WTC11 (cell line): ENCODE results near the gene TRIM41. TPM values are rescaled to one million over a fixed set of nuclear protein-coding genes. Genes with fewer than 3 reads are reported as not detected.

Source experiments
- ATAC-seq: fragments of 200-7000 bp; cut with Tn5 transposase; 2 replicates; pipeline ENCODE4 v1.10.0; 2021; ENCODE audit warnings: mild to moderate bottlenecking, moderate library complexity
- CTCF ChIA-PET: fragments of 300-600 bp; sonication (Branson Sonifier 250); formaldehyde crosslinking; loops from one replicate; lab custom pipeline; 2021; ENCODE audit warnings: antibody characterized with exemption; lab: Charles Lee
- POLR2A ChIA-PET: fragments of 350-600 bp; sonication (Branson Sonifier 250); formaldehyde crosslinking; loops from one replicate; lab custom pipeline; 2021; ENCODE audit warnings: antibody characterized with exemption; lab: Charles Lee
- DNase-seq: peaks from one replicate; pipeline ENCODE4 v3.0.0; 2021; ENCODE audit warnings: low spot score
- H3K27ac Mint-ChIP-seq: 2 replicates; pipeline ENCODE4 v1.8.0; 2021; ENCODE audit warnings: mixed read lengths
- H3K27me3 Mint-ChIP-seq: 2 replicates; pipeline ENCODE4 v1.8.0; 2021; ENCODE audit warnings: low read depth, mild to moderate bottlenecking, moderate library complexity, mixed read lengths
- H3K36me3 Mint-ChIP-seq: 2 replicates; pipeline ENCODE4 v1.8.0; 2021; ENCODE audit warnings: mixed read lengths
- H3K4me1 Mint-ChIP-seq: 2 replicates; pipeline ENCODE4 v1.8.0; 2022; ENCODE audit warnings: mixed read lengths
- H3K4me3 Mint-ChIP-seq: 2 replicates; pipeline ENCODE4 v1.8.0; 2021; ENCODE audit warnings: mild to moderate bottlenecking, moderate library complexity, mixed read lengths
- H3K9me3 Mint-ChIP-seq: 2 replicates; pipeline ENCODE4 v1.8.0; 2021; ENCODE audit warnings: mixed read lengths
- AR ChIP-seq: fragments of 250-450 bp; sonication (Bioruptor Pico); IDR thresholded peaks from 2 replicates; pipeline ENCODE4 v1.9.0; 2021; ENCODE audit warnings: mild to moderate bottlenecking
- EMX1 ChIP-seq: fragments of 250-450 bp; sonication (Bioruptor Pico); IDR thresholded peaks from 2 replicates; pipeline ENCODE4 v1.8.0; 2021; ENCODE audit warnings: mild to moderate bottlenecking
- ERG ChIP-seq: fragments of 250-450 bp; sonication (Bioruptor Pico); IDR thresholded peaks from 2 replicates; pipeline ENCODE4 v1.8.0; 2021; ENCODE audit warnings: mild to moderate bottlenecking
- JUN ChIP-seq: sonication (generic); formaldehyde crosslinking; IDR thresholded peaks from 2 replicates; pipeline ENCODE4 v1.8.0; 2023; ENCODE audit warnings: mild to moderate bottlenecking, missing genetic modification reagents
- KAT7 ChIP-seq: sonication (generic); formaldehyde crosslinking; IDR thresholded peaks from 2 replicates; pipeline ENCODE4 v1.8.1; 2023; ENCODE audit warnings: missing genetic modification reagents, mild to moderate bottlenecking, borderline replicate concordance
- MAX ChIP-seq: sonication (generic); formaldehyde crosslinking; IDR thresholded peaks from 2 replicates; pipeline ENCODE4 v1.8.0; 2022; ENCODE audit warnings: mild to moderate bottlenecking, missing genetic modification reagents
- OVOL2 ChIP-seq: fragments of 250-450 bp; sonication (Bioruptor Pico); IDR thresholded peaks from 2 replicates; pipeline ENCODE4 v1.9.0; 2021; ENCODE audit warnings: mild to moderate bottlenecking, borderline replicate concordance
- TCF7 ChIP-seq: sonication (generic); formaldehyde crosslinking; IDR thresholded peaks from 2 replicates; pipeline ENCODE4 v1.8.0; 2022; ENCODE audit warnings: mild to moderate bottlenecking, low read depth, missing genetic modification reagents, moderate library complexity
- TP53 ChIP-seq: sonication (generic); formaldehyde crosslinking; IDR thresholded peaks from 2 replicates; pipeline ENCODE4 v1.8.1; 2023; ENCODE audit warnings: mild to moderate bottlenecking, missing genetic modification reagents
- ZBTB43 ChIP-seq: sonication (generic); formaldehyde crosslinking; IDR thresholded peaks from 2 replicates; pipeline ENCODE4 v1.8.1; 2023; ENCODE audit warnings: mild to moderate bottlenecking, missing genetic modification reagents
- ZNF263 ChIP-seq: sonication (generic); formaldehyde crosslinking; IDR thresholded peaks from 2 replicates; pipeline ENCODE4 v1.8.1; 2022; ENCODE audit warnings: low read depth, mild to moderate bottlenecking, moderate library complexity, missing genetic modification reagents
- ZNF416 ChIP-seq: fragments of 250-450 bp; sonication (Bioruptor Pico); IDR thresholded peaks from 2 replicates; pipeline ENCODE4 v1.9.0; 2021; ENCODE audit warnings: mild to moderate bottlenecking, inconsistent platforms
- ZNF425 ChIP-seq: fragments of 250-450 bp; sonication (Bioruptor Pico); conservative IDR thresholded peaks from 2 replicates; pipeline ENCODE4 v1.9.0; 2021; ENCODE audit warnings: mild to moderate bottlenecking
- ZNF671 ChIP-seq: fragments of 250-450 bp; sonication (Bioruptor Pico); IDR thresholded peaks from 2 replicates; pipeline ENCODE4 v1.8.0; 2021; ENCODE audit warnings: mild to moderate bottlenecking
- total RNA-seq: library from RNA; stranded (reverse); gene quantifications from 3 replicates; pipeline ENCODE4 v1.2.3, GENCODE V29; 2021

TRIM41 gene
- total RNA-seq, 1 experiment from 2014 or later, result 33.5 TPM

GRCh38 chr5:181235689-181236366, 12.7 kb downstream of the TRIM41 start (continued):
- TF ChIP-seq ZNF425 (CRISPR knock-in tag) (peak; percentile 73; the same call in 1 of the 2 replicates), ZNF263 (no peak), ZNF416 (CRISPR knock-in tag) (peak; percentile 84), JUN (no peak), TP53 (CRISPR knock-in tag) (no peak), ZBTB43 (no peak)
- TF ChIP-seq, all 79 proteins: peak for 11

- H3K9me3 Mint-ChIP-seq, result no peaks in the 10 kb centered on the region
- DNase-seq (no peak), ATAC-seq (no peak)
- POLR2A ChIA-PET, result interaction anchor here (1.0 kb wide), 1 partner anchor 81 kb away, joined by 3 read pairs; no protein-coding TSS in a partner anchor
- TF ChIP-seq AR (CRISPR knock-in tag) (0 out of 2 replicates have a peak, but pooled peaks have one; percentile 17), ERG (CRISPR knock-in tag) (0 out of 2 replicates have a peak, but pooled peaks have one; percentile 56), MAX (CRISPR knock-in tag) (no peak), EMX1 (0 out of 2 replicates have a peak, but pooled peaks have one; percentile 3), KAT7 (CRISPR knock-in tag) (no peak)
- H3K4me3 Mint-ChIP-seq, result no peak overlapping the region
- H3K27me3 Mint-ChIP-seq, result no peaks in the 10 kb centered on the region
- H3K27ac Mint-ChIP-seq, result peak overlapping the region; percentile 44
- CTCF ChIA-PET, result no interaction called here
- peaks cover 64% of the 10 kb centered on the region for H3K36me3 Mint-ChIP-seq
- peaks cover 24% of the 10 kb centered on the region for H3K4me1 Mint-ChIP-seq
Observed at GRCh38 chr5:181236471-181236870, 13.4 kb downstream of the TRIM41 start.

- H3K4me3 Mint-ChIP-seq, result no peak overlapping the region
- peaks cover 66% of the 10 kb centered on the region for H3K36me3 Mint-ChIP-seq
- TF ChIP-seq ZNF671 (CRISPR knock-in tag), result 0 out of 2 replicates have a peak, but pooled peaks have one; percentile 22
- no peak for TF ChIP-seq TCF7 (CRISPR knock-in tag)
- no peak for TF ChIP-seq OVOL2
- TF ChIP-seq, all 79 proteins: peak for 1
Observed at GRCh38 chr5:181236954-181237641, 14.0 kb downstream of the TRIM41 start.

More at GRCh38 chr5:181236954-181237641, 14.0 kb downstream of the TRIM41 start:
- H3K9me3 Mint-ChIP-seq, result no peaks in the 10 kb centered on the region
- ChIA-PET POLR2A (interaction anchor here (1.0 kb wide), 1 partner anchor 81 kb away, joined by 3 read pairs; no protein-coding TSS in a partner anchor), CTCF (no interaction called here)
- DNase-seq (no peak), ATAC-seq (no peak)
- no peak overlapping the region; the same call in 1 of the 2 replicates for H3K27ac Mint-ChIP-seq
- H3K4me1 Mint-ChIP-seq, result peaks cover 30% of the 10 kb centered on the region
- no peaks in the 10 kb centered on the region for H3K27me3 Mint-ChIP-seq
